GM12875 (cell line): ENCODE measurements around the gene INO80E.

Experiments
- H3K4me3 ChIP-seq: one replicate; pipeline ENCODE4 v1.5.1; 2011; ENCODE audit warnings: low read depth, low read length, control low read depth
- TF ChIP-seq, protein P1 (sequence below): IDR thresholded peaks from 2 replicates; pipeline ENCODE4 v1.5.1; 2011; ENCODE audit warnings: low read depth, mild to moderate bottlenecking, control low read depth, inconsistent platforms, low read length, moderate library complexity, borderline replicate concordance; ENCODE audit not compliant: insufficient read depth

The INO80E gene

DNA sequence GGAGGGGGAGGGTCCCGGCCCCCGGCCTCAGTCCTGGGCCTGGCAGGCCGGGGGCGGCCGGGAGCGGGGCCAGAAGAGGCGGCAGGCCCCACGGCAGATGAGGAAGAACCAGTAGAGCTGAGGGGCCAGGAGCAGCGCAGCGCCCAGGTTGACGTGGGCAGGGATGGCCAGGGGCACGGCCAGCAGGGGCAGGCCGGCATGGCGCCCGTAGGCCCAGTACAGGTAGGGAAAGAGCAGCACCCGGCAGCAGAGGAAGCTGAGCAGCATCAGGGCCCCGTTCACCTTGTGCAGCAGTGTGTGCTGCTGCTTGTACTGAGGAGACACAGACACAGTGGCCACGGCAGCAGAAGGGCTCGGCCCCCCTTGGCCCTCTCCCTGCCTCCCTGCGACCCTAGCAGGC, 29.1 kb downstream of the INO80E start:
- TF ChIP-seq, protein P1, sequence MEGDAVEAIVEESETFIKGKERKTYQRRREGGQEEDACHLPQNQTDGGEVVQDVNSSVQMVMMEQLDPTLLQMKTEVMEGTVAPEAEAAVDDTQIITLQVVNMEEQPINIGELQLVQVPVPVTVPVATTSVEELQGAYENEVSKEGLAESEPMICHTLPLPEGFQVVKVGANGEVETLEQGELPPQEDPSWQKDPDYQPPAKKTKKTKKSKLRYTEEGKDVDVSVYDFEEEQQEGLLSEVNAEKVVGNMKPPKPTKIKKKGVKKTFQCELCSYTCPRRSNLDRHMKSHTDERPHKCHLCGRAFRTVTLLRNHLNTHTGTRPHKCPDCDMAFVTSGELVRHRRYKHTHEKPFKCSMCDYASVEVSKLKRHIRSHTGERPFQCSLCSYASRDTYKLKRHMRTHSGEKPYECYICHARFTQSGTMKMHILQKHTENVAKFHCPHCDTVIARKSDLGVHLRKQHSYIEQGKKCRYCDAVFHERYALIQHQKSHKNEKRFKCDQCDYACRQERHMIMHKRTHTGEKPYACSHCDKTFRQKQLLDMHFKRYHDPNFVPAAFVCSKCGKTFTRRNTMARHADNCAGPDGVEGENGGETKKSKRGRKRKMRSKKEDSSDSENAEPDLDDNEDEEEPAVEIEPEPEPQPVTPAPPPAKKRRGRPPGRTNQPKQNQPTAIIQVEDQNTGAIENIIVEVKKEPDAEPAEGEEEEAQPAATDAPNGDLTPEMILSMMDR, result no peak

DNA sequence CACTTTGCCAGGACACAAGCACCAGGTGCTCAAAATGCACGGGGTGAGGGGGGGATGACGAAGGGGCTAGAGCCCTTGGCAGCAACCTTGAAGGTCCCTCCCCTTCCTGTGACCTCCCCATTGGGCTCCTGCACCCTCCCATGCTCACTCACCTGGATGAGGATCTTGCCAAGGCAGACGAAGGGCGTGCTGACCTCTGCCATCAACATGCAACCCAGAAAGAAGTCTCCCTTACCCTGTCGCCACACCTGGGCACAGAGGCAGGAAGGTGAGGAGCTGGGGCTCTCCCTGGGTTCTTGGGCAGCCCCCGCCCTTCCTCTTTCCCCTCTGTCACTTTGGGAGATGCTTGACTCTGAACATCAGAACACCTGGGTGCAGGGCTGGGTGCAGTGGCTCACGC, 29.5 kb downstream of the INO80E start:
- no peak overlapping the region for H3K4me3 ChIP-seq
- TF ChIP-seq, protein P1, result no peak

More for the DNA sequence above, 29.1 kb downstream of the INO80E start:
- H3K4me3 ChIP-seq, result no peak overlapping the region

DNA sequence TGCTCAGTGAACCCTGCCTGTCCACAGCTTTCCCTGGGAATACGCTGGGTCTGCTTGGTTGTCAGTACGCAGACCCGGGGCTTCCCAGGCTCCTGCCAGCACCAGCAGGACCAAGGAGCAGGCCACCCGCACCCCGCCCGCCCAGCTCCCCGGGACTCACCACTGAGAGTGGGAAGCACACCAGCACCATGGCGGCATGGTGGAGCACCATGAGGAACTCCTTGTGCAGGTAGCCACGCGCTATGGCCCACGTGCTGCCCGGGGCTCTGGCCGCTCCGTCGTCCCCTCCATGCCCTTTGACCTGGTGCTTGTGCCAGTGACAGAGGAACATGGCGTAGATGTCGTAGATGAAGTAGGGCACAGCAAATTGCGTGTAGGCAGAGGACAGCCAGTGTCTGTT, 30.4 kb downstream of the INO80E start:
- TF ChIP-seq, protein P1, result no peak
- no peak overlapping the region for H3K4me3 ChIP-seq

DNA sequence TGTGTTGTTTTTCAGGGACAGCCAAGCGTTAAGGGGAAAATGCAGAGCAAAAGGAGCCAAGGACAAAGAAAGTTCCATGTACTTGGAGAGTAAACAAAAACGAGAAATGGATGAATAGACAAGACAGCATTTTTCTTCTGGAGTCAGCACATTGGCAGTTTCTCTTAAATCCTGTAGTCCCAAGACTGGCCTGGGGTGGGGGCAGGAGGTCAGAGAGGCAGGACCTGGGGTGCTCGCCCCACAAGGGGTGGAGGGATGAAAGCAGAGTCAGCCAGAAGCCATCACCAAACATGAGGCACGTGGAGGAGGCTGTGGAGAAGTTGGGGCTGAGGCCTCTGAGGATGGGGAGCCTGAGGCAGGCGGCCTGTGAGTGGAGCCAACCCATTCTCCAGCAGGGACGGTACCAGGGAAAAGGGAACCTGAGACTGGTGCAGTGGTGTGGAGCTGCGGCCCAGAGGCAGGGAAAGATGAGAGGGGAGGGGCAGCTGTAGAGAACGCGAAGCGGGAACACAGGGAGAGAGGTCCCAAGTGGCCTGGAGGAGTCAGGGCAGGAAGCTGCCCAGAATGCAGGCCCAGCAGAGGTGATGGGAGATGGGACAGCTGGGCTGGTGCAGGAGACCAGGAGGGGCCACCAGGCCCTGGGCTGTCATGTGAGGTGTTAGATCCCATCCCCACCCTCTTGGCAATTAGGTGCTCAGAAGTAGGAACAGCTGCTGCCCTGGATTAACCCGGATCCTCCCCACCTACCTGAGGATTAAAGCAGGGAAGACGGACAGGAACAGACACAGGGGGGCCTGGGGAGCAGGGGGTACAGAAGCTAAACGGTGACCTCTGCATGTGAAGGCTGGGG, 31.8 kb downstream of the INO80E start:
- H3K4me3 ChIP-seq, result no peak overlapping the region
- TF ChIP-seq, protein P1, result no peak

DNA sequence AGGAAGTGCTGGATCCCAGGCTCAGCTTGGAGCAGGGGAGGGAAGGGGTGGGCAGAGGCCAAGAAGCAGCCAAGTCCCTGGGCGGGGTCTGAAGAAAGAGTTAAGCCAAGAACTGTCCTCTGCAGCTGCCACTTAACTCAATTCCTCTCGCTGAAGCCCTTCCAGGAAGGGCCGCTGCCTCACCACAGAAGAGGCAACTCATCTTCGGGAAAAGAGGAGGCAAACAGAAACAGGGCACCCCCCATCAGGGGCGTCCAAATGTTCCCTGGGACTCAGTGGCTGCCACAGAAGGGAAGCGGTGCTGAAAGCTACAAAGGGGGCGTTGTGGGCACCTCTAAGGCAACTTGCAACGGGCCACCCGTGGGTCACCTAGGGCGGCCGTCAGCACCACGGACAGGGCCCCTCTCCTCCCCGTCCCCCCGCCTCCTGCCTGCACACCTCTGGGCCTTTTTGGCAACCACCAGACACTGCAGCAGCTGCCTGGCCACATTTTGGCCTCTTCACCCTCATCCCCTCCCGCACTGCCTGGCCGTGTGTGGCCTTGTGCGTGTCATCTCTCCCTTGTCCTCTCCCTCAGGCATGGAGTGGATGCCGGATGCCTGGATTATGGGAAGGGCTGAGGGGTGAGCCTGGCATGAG, 32.5 kb downstream of the INO80E start:
- TF ChIP-seq, protein P1, result no peak
- H3K4me3 ChIP-seq, result no peak overlapping the region

DNA sequence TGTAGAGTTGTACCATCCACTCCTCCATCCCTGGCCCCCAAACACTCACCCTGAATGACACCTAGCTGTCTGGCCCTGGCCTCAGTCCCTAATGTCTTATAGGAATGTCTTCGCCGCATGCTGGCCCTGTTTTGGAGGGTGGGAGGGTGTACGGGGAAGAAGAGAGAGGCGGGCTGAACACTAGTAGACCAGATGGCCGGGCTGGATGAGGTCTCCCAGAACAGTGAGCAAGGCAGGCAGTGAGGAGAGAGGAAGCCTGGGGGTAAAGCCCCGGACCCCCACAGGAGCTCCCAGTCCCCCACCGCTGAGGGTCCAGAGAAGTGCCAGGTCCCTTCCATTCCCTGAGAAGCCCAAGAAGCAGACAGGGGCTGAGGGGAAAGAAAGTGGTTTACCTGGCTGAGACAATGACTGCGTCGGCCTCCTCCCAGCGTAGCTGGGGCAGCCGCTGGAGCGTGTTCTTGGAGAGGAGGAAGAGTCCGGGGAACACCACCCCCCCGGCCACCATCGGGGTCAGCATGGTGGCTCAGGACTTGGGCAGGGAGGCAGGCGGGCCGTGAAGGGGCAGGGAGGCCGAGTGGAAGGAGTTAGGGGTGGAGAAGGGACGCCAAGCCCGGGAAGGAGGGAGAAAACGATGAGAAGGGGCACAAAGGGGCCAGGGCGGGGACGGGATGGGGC, 34.1 kb downstream of the INO80E start:
- TF ChIP-seq, protein P1, result no peak
- H3K4me3 ChIP-seq, result no peak overlapping the region

DNA sequence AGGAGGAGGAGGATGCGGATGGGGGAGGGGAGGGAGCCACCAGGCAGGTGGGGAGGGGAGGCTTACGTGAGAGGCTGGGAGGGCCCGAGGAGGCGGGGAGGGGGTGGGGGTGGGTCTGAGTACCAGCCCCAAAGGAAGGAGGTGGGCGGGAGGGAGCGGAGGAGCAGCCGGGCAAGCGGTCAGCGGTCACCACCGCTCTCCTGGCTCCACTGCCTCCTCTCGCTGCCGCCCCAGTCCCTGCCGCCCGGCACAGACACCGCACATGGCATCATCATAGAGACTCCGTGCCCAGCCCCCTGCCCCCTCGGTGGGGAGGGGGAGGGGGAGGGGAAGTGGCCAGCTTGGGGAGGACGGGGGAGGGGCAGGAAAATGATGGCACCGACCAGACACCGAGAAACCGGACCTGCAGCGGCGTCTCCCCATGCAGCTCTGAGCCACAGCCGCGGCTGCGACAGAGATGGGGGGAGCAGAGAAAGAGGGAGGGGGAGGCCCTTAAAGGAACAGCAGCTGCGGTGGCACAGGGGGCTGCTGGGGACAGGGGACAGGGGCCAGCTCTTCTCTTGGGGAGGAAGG, 34.9 kb downstream of the INO80E start, which contains the start of gene TLCD3B:
Gene TLCD3B, minus strand, starts transcription at position 431 of the 573 bp plus-strand sequence. CDS start 744 bp downstream, outside the sequence.
- no peak within 1 kb of the TSS for H3K4me3 ChIP-seq
- TF ChIP-seq, protein P1, result no peak
